IMR-90 (cell line): ENCODE results near the gene NFIA. TPM values are rescaled to one million over a fixed set of nuclear protein-coding genes. Genes with fewer than 3 reads are reported as not detected.

Experiments
- ATAC-seq: fragments of 200-7000 bp; cut with Tn5 transposase; 2 replicates; pipeline ENCODE4 v1.9.1; 2020; ENCODE audit warnings: low read depth, mild to moderate bottlenecking, moderate library complexity
- BruUV-seq: library from RNA; stranded (reverse); fragments of 400-500 nt; replicated peaks from 2 replicates; lab custom pipeline; 2021; lab: Mats Ljungman, UMichigan
- CTCF ChIA-PET: fragments of 300-600 bp; formaldehyde crosslinking; extraction: SDS; loops from one replicate; lab custom pipeline; 2021; ENCODE audit warnings: antibody characterized with exemption; lab: Yijun Ruan, JAX
- POLR2A ChIA-PET: fragments of 300-600 bp; sonication (Branson Sonifier 250); formaldehyde crosslinking; loops from one replicate; lab custom pipeline; 2022; ENCODE audit warnings: antibody characterized with exemption; ENCODE audit not compliant: unreplicated experiment; lab: Charles Lee
- DNase-seq: peaks from one replicate; pipeline ENCODE4 v3.0.0; 2013
- H2AFZ ChIP-seq: replicated peaks from 2 replicates; pipeline ENCODE3; 2013; ENCODE audit warnings: low read length, mild to moderate bottlenecking; ENCODE audit not compliant: poor library complexity
- H2AK5ac ChIP-seq: 2 replicates; pipeline ENCODE4 v1.6.1; 2013; ENCODE audit warnings: low read depth, low read length, inconsistent platforms
- H2AK9ac ChIP-seq: replicated peaks from 2 replicates; pipeline ENCODE3; 2013; ENCODE audit warnings: mild to moderate bottlenecking, low read depth, low read length, moderate library complexity; ENCODE audit not compliant: poor library complexity
- H2BK120ac ChIP-seq: 2 replicates; pipeline ENCODE4 v1.6.1; 2013; ENCODE audit warnings: low read depth, low read length, inconsistent platforms
- H2BK15ac ChIP-seq: 3 replicates; pipeline ENCODE4 v1.6.1; 2013; ENCODE audit warnings: low read depth, low read length, inconsistent platforms
- H2BK20ac ChIP-seq: 2 replicates; pipeline ENCODE4 v1.6.1; 2013; ENCODE audit warnings: low read depth, mild to moderate bottlenecking, inconsistent platforms, low read length, moderate library complexity
- H2BK5ac ChIP-seq: 2 replicates; pipeline ENCODE4 v1.6.1; 2013; ENCODE audit warnings: mild to moderate bottlenecking, low read depth, low read length, inconsistent platforms; ENCODE audit not compliant: poor library complexity, severe bottlenecking
- H3K14ac ChIP-seq: replicated peaks from 2 replicates; pipeline ENCODE4 v1.6.1; 2013; ENCODE audit warnings: low read depth, low read length, inconsistent platforms
- H3K18ac ChIP-seq: 2 replicates; pipeline ENCODE4 v1.6.1; 2013; ENCODE audit warnings: low read depth, low read length, control low read depth
- H3K23ac ChIP-seq: 2 replicates; pipeline ENCODE4 v1.6.1; 2013; ENCODE audit warnings: low read depth, low read length, inconsistent platforms
- H3K27ac ChIP-seq: 2 replicates; pipeline ENCODE4 v1.5.1; 2013; ENCODE audit warnings: mild to moderate bottlenecking, control low read depth, low read length; ENCODE audit not compliant: insufficient read depth
- H3K27me3 ChIP-seq: 2 replicates; pipeline ENCODE4 v1.6.1; 2013; ENCODE audit warnings: low read length; ENCODE audit not compliant: control insufficient read depth, insufficient read depth
- H3K36me3 ChIP-seq: 2 replicates; pipeline ENCODE4 v1.6.1; 2013; ENCODE audit warnings: low read length, mixed read lengths; ENCODE audit not compliant: control insufficient read depth, insufficient read depth
- H3K4ac ChIP-seq: 2 replicates; pipeline ENCODE4 v1.6.1; 2013; ENCODE audit warnings: low read depth, low read length, inconsistent platforms
- H3K4me1 ChIP-seq: 2 replicates; pipeline ENCODE4 v1.6.1; 2013; ENCODE audit warnings: low read length, mixed read lengths; ENCODE audit not compliant: control insufficient read depth, insufficient read depth
- H3K4me2 ChIP-seq: 2 replicates; pipeline ENCODE4 v1.6.1; 2013; ENCODE audit warnings: low read depth, mild to moderate bottlenecking, control low read depth, low read length, moderate library complexity
- H3K4me3 ChIP-seq: 2 replicates; pipeline ENCODE4 v1.5.1; 2013; ENCODE audit warnings: low read depth, mild to moderate bottlenecking, control low read depth, low read length, moderate library complexity; ENCODE audit not compliant: insufficient read depth
- H3K56ac ChIP-seq: 2 replicates; pipeline ENCODE4 v1.6.1; 2013; ENCODE audit warnings: low read length, inconsistent platforms; ENCODE audit not compliant: insufficient read depth; ENCODE audit errors: extremely low read depth
- H3K79me1 ChIP-seq, 2 experiments: 2 replicates each; pipeline ENCODE4 v1.6.1; 2013; ENCODE audit warnings: low read length in 2 of 2, inconsistent platforms in 1 of 2, low read depth in 1 of 2
- H3K9ac ChIP-seq: 2 replicates; pipeline ENCODE4 v1.6.1; 2013; ENCODE audit warnings: low read depth, low read length, control low read depth
- H3K9me1 ChIP-seq: 2 replicates; pipeline ENCODE4 v1.6.1; 2013; ENCODE audit warnings: low read length, inconsistent platforms; ENCODE audit not compliant: insufficient read depth
- H3K9me3 ChIP-seq: 2 replicates; pipeline ENCODE4 v1.6.1; 2013; ENCODE audit warnings: low read length; ENCODE audit not compliant: control insufficient read depth, insufficient read depth
- H4K20me1 ChIP-seq: 2 replicates; pipeline ENCODE4 v1.6.1; 2013; ENCODE audit warnings: low read length, inconsistent platforms; ENCODE audit not compliant: insufficient read depth
- H4K5ac ChIP-seq: 2 replicates; pipeline ENCODE4 v1.6.1; 2013; ENCODE audit warnings: mild to moderate bottlenecking, low read depth, low read length, control low read depth
- H4K8ac ChIP-seq, 2 experiments: 2 replicates each; pipeline ENCODE4 v1.6.1; 2013; ENCODE audit warnings: low read depth in 2 of 2, low read length in 2 of 2, control low read depth in 1 of 2, inconsistent platforms in 1 of 2
- H4K91ac ChIP-seq: 2 replicates; pipeline ENCODE4 v1.6.1; 2013; ENCODE audit warnings: low read depth, low read length, inconsistent platforms; ENCODE audit not compliant: insufficient read depth
- SMC3 ChIP-seq: fragments of 150-350 bp; IDR thresholded peaks from 2 replicates; pipeline ENCODE4 v1.6.1; 2016; ENCODE audit warnings: low read depth, mild to moderate bottlenecking, antibody characterized with exemption, low read length, moderate library complexity
- USF2 ChIP-seq: fragments of 150-350 bp; IDR thresholded peaks from 2 replicates; pipeline ENCODE4 v1.6.1; 2017; ENCODE audit warnings: mild to moderate bottlenecking, antibody characterized with exemption, low read length, low read depth
- WGBS, 2 experiments: methylation state at CpG; one replicate each; pipeline versions ENCODE4 v1.1.5 to v1.1.7; 2013; ENCODE audit warnings: missing lambda C conversion rate in 2 of 2; ENCODE audit not compliant: insufficient read length in 1 of 2; ENCODE audit errors: extremely low coverage in 2 of 2; 5-methylcytosine and 5-hydroxymethylcytosine counted together
- dilution Hi-C: fragments of 300-500 bp; cut with HindIII; formaldehyde crosslinking; loops from one replicate; pipeline ENCODE4 v1.14.3; 2018; ENCODE audit warnings: low sequenced_read_pairs; ENCODE audit not compliant: unreplicated experiment
- in situ Hi-C: fragments of 300-500 bp; cut with MboI; formaldehyde crosslinking; loops from 3 replicates; pipeline ENCODE4 v1.14.3; 2019; ENCODE audit warnings: low sequenced_read_pairs, inconsistent platforms, mixed read lengths
- intact Hi-C: fragments of 100-400 bp; cut with micrococcal nuclease; formaldehyde crosslinking; loops from 2 replicates; pipeline ENCODE4 v1.10.0; 2022
- polyA plus RNA-seq, 3 experiments: library from polyadenylated mRNA; depleted of rRNA; stranded (reverse); fragments of >200 nt; gene quantifications; 2 replicates each; pipeline ENCODE4 v1.2.3, GENCODE V29; 2012; ENCODE audit warnings: low replicate concordance in 1 of 3
- total RNA-seq: library from RNA; depleted of rRNA; stranded (reverse); fragments of >200 nt; gene quantifications from 2 replicates; pipeline ENCODE4 v1.2.3, GENCODE V29; 2012
- TF ChIP-seq, protein P1 (sequence below): fragments of 150-350 bp; IDR thresholded peaks from 2 replicates; pipeline ENCODE4 v1.6.1; 2016; ENCODE audit warnings: low read depth, mild to moderate bottlenecking, low read length, moderate library complexity, borderline replicate concordance

Gene NFIA
- total and polyA plus RNA-seq, 2 of the 4 experiments (the other 2 are of a cell fraction): 1.6 to 2.2 TPM

DNA sequence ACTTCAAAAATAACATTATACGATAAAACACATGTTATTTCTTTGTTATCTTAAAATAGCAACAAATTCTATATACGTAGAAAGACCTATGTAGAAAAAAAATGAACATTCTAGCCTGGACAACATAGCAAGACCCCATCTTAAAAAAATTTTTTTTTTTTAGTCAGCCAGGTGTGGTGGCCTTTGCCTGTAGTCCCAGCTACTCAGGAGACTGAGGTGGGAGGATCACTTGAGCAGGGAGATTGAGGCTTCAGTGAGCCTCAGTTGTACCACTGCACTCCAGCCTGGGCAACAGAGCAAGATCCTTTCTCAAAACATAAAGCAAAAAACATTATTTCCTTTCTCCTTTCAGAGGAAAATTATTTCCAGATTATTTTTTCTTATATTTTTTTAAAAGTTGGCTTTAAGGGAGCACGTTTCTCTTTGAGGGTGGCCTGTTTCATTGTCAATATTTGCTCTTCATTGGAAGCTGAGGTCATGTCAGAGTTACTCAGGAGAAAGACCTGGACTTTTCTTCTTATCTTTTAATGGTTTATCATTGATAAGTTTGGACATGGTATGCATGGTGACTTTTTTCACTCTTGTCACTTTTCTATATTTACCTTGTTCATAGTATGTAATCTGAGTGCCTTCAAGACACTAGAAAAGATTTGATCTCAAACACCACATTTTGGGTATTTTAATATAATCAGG is 32.0 kb downstream of the NFIA start:
- dilution Hi-C loops: no loop called here
- Histone ChIP-seq H3K4me2 (no peak overlapping the region), H3K56ac (no peak overlapping the region), H3K79me1 (no peaks in the 10 kb centered on the region), H3K23ac (no peak overlapping the region), H3K9ac (no peak overlapping the region), H3K36me3 (no peaks in the 10 kb centered on the region), H2BK5ac (no peak overlapping the region), H2BK20ac (no peak overlapping the region), H2AK5ac (no peak overlapping the region), H3K9me3 (no peaks in the 10 kb centered on the region), H2AK9ac (no peak overlapping the region), H4K5ac (no peak overlapping the region), H3K4me1 (no peaks in the 10 kb centered on the region), H2BK15ac (no peak overlapping the region), H3K27me3 (no peaks in the 10 kb centered on the region), H2AFZ (no peak overlapping the region), H4K8ac (no peak overlapping the region), H4K20me1 (no peaks in the 10 kb centered on the region), H3K9me1 (peaks cover 4% of the 10 kb centered on the region), H2BK120ac (no peak overlapping the region), H4K91ac (no peak overlapping the region), H3K27ac (no peak overlapping the region), H3K4me3 (no peak overlapping the region), H3K4ac (no peak overlapping the region), H3K14ac (no peak overlapping the region), H3K18ac (no peak overlapping the region)
- in situ Hi-C loops: no loop called here
- no TSS peak for BruUV-seq
- DNase-seq (no peak), ATAC-seq (no peak)
- ChIA-PET CTCF (no interaction called here), POLR2A (no interaction called here)
- TF ChIP-seq, protein P1, sequence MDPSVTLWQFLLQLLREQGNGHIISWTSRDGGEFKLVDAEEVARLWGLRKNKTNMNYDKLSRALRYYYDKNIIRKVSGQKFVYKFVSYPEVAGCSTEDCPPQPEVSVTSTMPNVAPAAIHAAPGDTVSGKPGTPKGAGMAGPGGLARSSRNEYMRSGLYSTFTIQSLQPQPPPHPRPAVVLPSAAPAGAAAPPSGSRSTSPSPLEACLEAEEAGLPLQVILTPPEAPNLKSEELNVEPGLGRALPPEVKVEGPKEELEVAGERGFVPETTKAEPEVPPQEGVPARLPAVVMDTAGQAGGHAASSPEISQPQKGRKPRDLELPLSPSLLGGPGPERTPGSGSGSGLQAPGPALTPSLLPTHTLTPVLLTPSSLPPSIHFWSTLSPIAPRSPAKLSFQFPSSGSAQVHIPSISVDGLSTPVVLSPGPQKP: no peak
- no peak for TF ChIP-seq USF2
- no peak for TF ChIP-seq SMC3
- intact Hi-C loops: no loop called here
- WGBS, 2 experiments: no CpG with 5 or more reads among the region's 3 CpGs
